ENCODE data around the gene BTBD1. TPM values are rescaled to one million over a fixed set of nuclear protein-coding genes. Genes with fewer than 3 reads are reported as not detected.

BTBD1 gene
- total and polyA plus RNA-seq, 2 experiments from 2014 or later, result 102 to 125 TPM

DNA sequence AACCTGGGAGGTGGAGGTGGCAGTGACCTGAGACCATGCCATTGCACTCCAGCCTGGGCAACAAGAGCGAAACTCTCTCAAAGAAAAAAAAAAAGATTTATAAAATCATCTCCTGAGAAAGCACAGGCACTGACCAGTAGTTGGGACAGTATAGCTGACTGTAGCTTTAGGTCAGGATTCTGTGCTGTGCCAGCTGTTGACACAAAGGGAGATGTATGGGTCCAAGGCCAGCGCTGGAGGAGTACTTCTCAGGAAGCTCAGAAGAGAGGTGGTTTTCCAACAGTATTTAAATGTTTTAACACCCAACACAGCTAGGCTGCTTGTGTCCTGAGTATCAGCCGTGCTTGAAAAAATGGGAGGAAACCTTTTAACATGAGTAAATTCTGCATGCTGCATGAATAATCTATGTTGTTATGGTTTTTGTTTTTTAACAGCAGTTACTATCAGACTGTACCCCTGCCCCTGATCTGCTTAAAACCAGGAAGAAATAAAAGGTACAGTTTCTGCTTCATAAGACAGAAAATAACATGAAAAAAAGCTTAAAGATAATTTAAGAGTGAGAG is 74.5 kb downstream of the BTBD1 start:
- Histone ChIP-seq H3K27me3 (no peaks in the 10 kb centered on the region), H3K9me3 (ENCODE audit: low read depth) (no peaks in the 10 kb centered on the region), H3K4me1 (ENCODE audit: low read depth) (no peaks in the 10 kb centered on the region), H3K4me3 (no peak overlapping the region), H3K27ac (no peak overlapping the region), H3K36me3 (peaks cover 11% of the 10 kb centered on the region)
- TF ChIP-seq, protein P1, sequence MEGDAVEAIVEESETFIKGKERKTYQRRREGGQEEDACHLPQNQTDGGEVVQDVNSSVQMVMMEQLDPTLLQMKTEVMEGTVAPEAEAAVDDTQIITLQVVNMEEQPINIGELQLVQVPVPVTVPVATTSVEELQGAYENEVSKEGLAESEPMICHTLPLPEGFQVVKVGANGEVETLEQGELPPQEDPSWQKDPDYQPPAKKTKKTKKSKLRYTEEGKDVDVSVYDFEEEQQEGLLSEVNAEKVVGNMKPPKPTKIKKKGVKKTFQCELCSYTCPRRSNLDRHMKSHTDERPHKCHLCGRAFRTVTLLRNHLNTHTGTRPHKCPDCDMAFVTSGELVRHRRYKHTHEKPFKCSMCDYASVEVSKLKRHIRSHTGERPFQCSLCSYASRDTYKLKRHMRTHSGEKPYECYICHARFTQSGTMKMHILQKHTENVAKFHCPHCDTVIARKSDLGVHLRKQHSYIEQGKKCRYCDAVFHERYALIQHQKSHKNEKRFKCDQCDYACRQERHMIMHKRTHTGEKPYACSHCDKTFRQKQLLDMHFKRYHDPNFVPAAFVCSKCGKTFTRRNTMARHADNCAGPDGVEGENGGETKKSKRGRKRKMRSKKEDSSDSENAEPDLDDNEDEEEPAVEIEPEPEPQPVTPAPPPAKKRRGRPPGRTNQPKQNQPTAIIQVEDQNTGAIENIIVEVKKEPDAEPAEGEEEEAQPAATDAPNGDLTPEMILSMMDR (IDR thresholded peaks at IDR 0.05; ENCODE audit: low read depth, low read length), result no peak
- DNase-seq (ENCODE audit: low read depth in 1 of 2, low spot score in 1 of 2), result no peak

DNA sequence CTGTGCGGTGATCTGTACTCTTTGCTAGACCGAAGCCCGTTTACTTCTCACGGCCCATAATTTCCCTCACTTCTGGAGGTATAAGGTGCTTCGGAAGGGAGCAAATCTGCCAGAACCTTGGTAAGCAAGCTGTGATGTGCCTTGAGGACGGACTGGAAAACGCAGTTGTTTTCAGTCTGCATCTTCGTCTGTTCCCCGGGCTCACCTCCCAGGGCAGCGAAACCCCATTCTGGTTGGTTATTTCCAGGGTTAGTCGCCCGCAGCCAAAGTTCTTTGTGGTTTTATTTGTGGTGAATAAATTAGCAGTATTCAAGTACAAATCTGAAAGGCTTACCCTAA is 80.6 kb downstream of the BTBD1 start:
- peak in 1 of 2 donors; percentile 35 for DNase-seq (ENCODE audit: low read depth in 1 of 2, low spot score in 1 of 2)
- H3K9me3 ChIP-seq (ENCODE audit: low read depth), result no peaks in the 10 kb centered on the region
- TF ChIP-seq, protein P1 (IDR thresholded peaks at IDR 0.05; ENCODE audit: low read depth, low read length), result peak; percentile 4
- peaks cover 16% of the 10 kb centered on the region for H3K4me1 ChIP-seq (ENCODE audit: low read depth)
- no peaks in the 10 kb centered on the region for H3K27me3 ChIP-seq
- peak overlapping the region; percentile 85 for H3K27ac ChIP-seq
- H3K4me3 ChIP-seq, result peak overlapping the region; percentile 73
- peaks cover 11% of the 10 kb centered on the region for H3K36me3 ChIP-seq

DNA sequence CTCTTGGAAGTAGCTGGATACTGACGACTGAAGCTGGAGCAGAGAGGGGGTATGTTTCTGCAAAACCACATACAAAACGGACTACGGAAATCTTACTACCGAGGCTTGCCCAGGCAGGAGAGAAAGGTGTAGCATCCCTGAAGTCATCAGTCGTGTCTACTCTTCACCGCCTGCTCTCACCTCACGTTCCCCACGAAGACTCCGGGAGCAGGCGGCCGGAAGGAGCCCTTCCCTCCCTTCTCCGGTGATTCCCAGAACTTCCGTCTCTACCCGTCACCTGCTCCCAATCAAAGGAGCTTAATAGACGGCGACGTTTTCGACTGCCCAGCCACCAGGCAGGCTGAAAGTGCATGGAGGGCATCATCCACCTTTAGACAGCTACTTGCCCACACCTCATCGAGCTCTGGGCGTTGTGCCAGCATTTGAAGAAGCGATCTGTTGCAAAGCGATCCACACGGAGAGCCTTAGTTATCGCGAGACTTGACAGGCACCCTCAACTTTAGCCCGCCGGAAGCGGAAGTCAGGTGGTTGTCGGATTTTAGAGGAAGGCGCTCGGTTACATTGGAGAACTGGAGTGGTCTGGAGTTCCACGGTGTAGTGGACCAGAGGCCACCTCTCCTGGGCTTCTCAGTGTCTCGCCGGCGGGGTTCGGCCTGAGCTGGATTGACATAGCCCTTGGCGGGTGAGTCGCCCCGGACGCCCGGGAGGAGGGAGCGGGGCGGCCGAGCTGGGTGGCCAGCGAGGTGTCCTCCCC is 81.2 kb downstream of the BTBD1 start, which contains the start of gene RAMAC:
TSS of gene RAMAC (plus strand) at position 523 of the 754 bp plus-strand sequence. CDS start 2,809 bp downstream, outside the sequence.
- TF ChIP-seq, protein P1 (IDR thresholded peaks at IDR 0.05; ENCODE audit: low read depth, low read length), result no peak
- peak within 1 kb of the TSS; percentile 85 for H3K27ac ChIP-seq
- no peaks in the 10 kb centered on the region for H3K9me3 ChIP-seq (ENCODE audit: low read depth)
- peak within 1 kb of the TSS; percentile 73 for H3K4me3 ChIP-seq
- DNase-seq (ENCODE audit: low read depth in 1 of 2, low spot score in 1 of 2), result peak; percentile 96 to 98
- peaks cover 11% of the 10 kb centered on the region for H3K36me3 ChIP-seq
- H3K4me1 ChIP-seq (ENCODE audit: low read depth), result peaks cover 22% of the 10 kb centered on the region
- H3K27me3 ChIP-seq, result no peaks in the 10 kb centered on the region

DNA sequence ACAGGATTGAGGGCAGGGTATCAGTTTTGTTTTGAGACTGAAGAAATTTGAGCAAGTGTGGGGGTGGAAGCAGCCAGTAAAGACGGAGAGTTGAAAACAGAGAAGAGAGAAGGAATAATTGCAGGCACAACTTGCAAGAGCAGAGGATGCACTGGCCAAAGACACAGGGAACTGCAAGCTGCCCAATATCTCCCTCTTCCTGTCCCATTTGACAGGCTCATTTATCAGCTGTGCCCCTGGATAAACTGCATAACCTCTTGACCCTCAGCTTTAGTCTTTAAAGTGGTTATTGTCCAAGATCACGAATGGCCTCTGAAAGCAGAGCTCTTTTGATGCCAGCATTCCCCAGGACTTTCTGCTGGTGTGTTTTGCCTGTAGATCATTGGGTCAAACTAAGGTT is 86.1 kb downstream of the BTBD1 start:
- no peaks in the 10 kb centered on the region for H3K36me3 ChIP-seq
- H3K4me1 ChIP-seq (ENCODE audit: low read depth), result peaks cover 21% of the 10 kb centered on the region
- no peaks in the 10 kb centered on the region for H3K9me3 ChIP-seq (ENCODE audit: low read depth)
- peak overlapping the region; percentile 83 for H3K27ac ChIP-seq
- TF ChIP-seq, protein P1 (IDR thresholded peaks at IDR 0.05; ENCODE audit: low read depth, low read length), result no peak
- DNase-seq (ENCODE audit: low read depth in 1 of 2, low spot score in 1 of 2), result peak in 1 of 2 donors; percentile 50
- no peaks in the 10 kb centered on the region for H3K27me3 ChIP-seq
- H3K4me3 ChIP-seq, result no peak overlapping the region

DNA sequence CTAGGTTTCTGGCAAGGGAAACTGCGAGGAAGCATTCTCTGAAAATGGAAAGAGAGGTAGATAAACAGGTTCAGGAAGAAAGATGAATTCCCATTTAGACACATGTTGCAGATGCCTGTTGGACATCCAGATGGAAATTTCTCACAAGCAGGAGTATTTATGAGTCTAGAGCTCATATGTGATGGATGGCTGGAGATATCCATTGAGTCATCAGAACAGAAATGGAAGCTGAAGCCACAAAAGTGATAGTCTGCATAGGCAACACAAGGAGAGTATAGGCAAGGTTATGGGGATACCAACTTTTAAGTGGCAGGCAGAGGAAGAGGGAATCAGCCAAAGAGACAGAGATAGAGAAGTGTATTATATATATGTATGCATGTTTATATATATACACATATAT is 87.3 kb downstream of the BTBD1 start:
- Histone ChIP-seq H3K4me3 (no peak overlapping the region), H3K9me3 (ENCODE audit: low read depth) (no peaks in the 10 kb centered on the region), H3K4me1 (ENCODE audit: low read depth) (peaks cover 21% of the 10 kb centered on the region), H3K27ac (no peak overlapping the region), H3K27me3 (no peaks in the 10 kb centered on the region), H3K36me3 (no peaks in the 10 kb centered on the region)
- TF ChIP-seq, protein P1 (IDR thresholded peaks at IDR 0.05; ENCODE audit: low read depth, low read length), result no peak
- no peak for DNase-seq (ENCODE audit: low read depth in 1 of 2, low spot score in 1 of 2)

Data from cardiac muscle cell (in vitro differentiated cells and primary cell).